ENCODE results near the gene ANGPT4.

Gene ANGPT4

GRCh38 chr20:843912-844311 is 72.2 kb downstream of the ANGPT4 start:
- no peak for TF ChIP-seq CTCF (IDR thresholded peaks at IDR 0.05)

GRCh38 chr20:842547-842940 is 73.6 kb downstream of the ANGPT4 start:
- no peak for TF ChIP-seq CTCF (IDR thresholded peaks at IDR 0.05)

GRCh38 chr20:841568-842546 is 74.3 kb downstream of the ANGPT4 start:
- TF ChIP-seq CTCF (IDR thresholded peaks at IDR 0.05): no peak

- TF ChIP-seq CTCF (IDR thresholded peaks at IDR 0.05): no peak
Observed at GRCh38 chr20:840858-841567, 75.1 kb downstream of the ANGPT4 start.

GRCh38 chr20:840503-840857 is 75.7 kb downstream of the ANGPT4 start:
- TF ChIP-seq CTCF (IDR thresholded peaks at IDR 0.05): no peak

- TF ChIP-seq CTCF (IDR thresholded peaks at IDR 0.05): no peak
Observed at GRCh38 chr20:839626-840025, 76.5 kb downstream of the ANGPT4 start.

GRCh38 chr20:839015-839414 is 77.1 kb downstream of the ANGPT4 start:
- TF ChIP-seq CTCF (IDR thresholded peaks at IDR 0.05): no peak

Measured in LNCAP (cell line).